K562 (cell line): ENCODE results near the gene USP32. TPM values are rescaled to one million over a fixed set of nuclear protein-coding genes. Genes with fewer than 3 reads are reported as not detected.

Source experiments
- ATF7 ChIP-seq: fragments of 450-650 bp; IDR thresholded peaks from 2 replicates; pipeline ENCODE4 v1.7.1; 2014; ENCODE audit warnings: mild to moderate bottlenecking, moderate library complexity
- C11orf30 ChIP-seq: fragments of 450-650 bp; IDR thresholded peaks from 2 replicates; pipeline ENCODE4 v1.6.1; 2016; ENCODE audit warnings: low read depth, mild to moderate bottlenecking
- CBFA2T3 ChIP-seq: fragments of 450-650 bp; IDR thresholded peaks from 2 replicates; pipeline ENCODE4 v1.6.1; 2017
- ELF1 ChIP-seq: fragments of 200-800 bp; sonication (Bioruptor generic); IDR thresholded peaks from 2 replicates; pipeline ENCODE4 v1.6.1; 2016; ENCODE audit warnings: missing genetic modification characterization, missing compliant biosample characterization
- ETV6 ChIP-seq, 3 experiments: fragments of 150-350 bp in 1 of 3; sonication (generic) in 1 of 3; formaldehyde crosslinking in 1 of 3; IDR thresholded peaks; 2 replicates each; pipeline versions ENCODE4 v1.6.1 to v1.8.0; 2014 to 2022; ENCODE audit warnings: borderline replicate concordance in 2 of 3, low read depth in 2 of 3, antibody characterized with exemption in 1 of 3, low read length in 1 of 3, mild to moderate bottlenecking in 1 of 3, missing genetic modification reagents in 1 of 3
- JUND ChIP-seq, 2 experiments: IDR thresholded peaks; 2 replicates in 1 of 2; 3 replicates in 1 of 2; pipeline ENCODE4 v1.6.1; 2011; ENCODE audit warnings: borderline replicate concordance in 2 of 2, low read depth in 2 of 2, low read length in 2 of 2, improper control_type of control experiment in 1 of 2, missing biosample characterization in 1 of 2, missing genetic modification characterization in 1 of 2, missing genetic modification reagents in 1 of 2
- L3MBTL2 ChIP-seq: fragments of 450-650 bp; IDR thresholded peaks from 2 replicates; pipeline ENCODE4 v1.6.1; 2016; ENCODE audit warnings: mild to moderate bottlenecking, moderate library complexity
- MBD2 ChIP-seq: sonication (generic); IDR thresholded peaks from 2 replicates; pipeline ENCODE4 v1.6.1; 2016; ENCODE audit warnings: low read depth, borderline replicate concordance
- NCOA1 ChIP-seq: fragments of 450-650 bp; IDR thresholded peaks from 2 replicates; pipeline ENCODE4 v1.6.1; 2016; ENCODE audit warnings: low read depth
- PML ChIP-seq: IDR thresholded peaks from 2 replicates; pipeline ENCODE4 v1.6.1; 2012; ENCODE audit warnings: low read length, inconsistent platforms
- POLR2H ChIP-seq: IDR thresholded peaks from 2 replicates; pipeline ENCODE4 v1.6.1; 2016; ENCODE audit warnings: missing genetic modification characterization, low read depth, mild to moderate bottlenecking, control low read depth, missing compliant biosample characterization, moderate library complexity
- PRPF4 ChIP-seq: fragments of 200-400 bp; formaldehyde crosslinking; IDR thresholded peaks from one replicate; pipeline ENCODE4 v1.6.1; 2017; ENCODE audit warnings: low read length, low read depth, mild to moderate bottlenecking; ENCODE audit not compliant: insufficient read depth, poor library complexity, severe bottlenecking
- SIN3A ChIP-seq, 2 experiments: fragments of 150-350 bp in 1 of 2; IDR thresholded peaks; 2 replicates each; pipeline ENCODE4 v1.6.1; 2011 to 2016; ENCODE audit warnings: borderline replicate concordance in 2 of 2, low read depth in 2 of 2, low read length in 2 of 2, mild to moderate bottlenecking in 2 of 2, moderate library complexity in 2 of 2; ENCODE audit not compliant: control insufficient read depth in 1 of 2
- STAT5A ChIP-seq: IDR thresholded peaks from 2 replicates; pipeline ENCODE4 v1.6.1; 2012; ENCODE audit warnings: low read length, inconsistent platforms, borderline replicate concordance
- TGIF2 ChIP-seq: sonication (generic); formaldehyde crosslinking; IDR thresholded peaks from 2 replicates; pipeline ENCODE4 v1.8.1; 2022; ENCODE audit warnings: mild to moderate bottlenecking, missing genetic modification reagents, moderate library complexity
- ZC3H4 ChIP-seq: sonication (generic); formaldehyde crosslinking; IDR thresholded peaks from 2 replicates; pipeline ENCODE4 v1.9.0; 2021; ENCODE audit warnings: missing genetic modification reagents, borderline replicate concordance
- ZKSCAN3 ChIP-seq: fragments of 250-450 bp; sonication (Bioruptor Pico); IDR thresholded peaks from 2 replicates; pipeline ENCODE4 v1.4.0; 2020
- ZNF408 ChIP-seq: fragments of 250-450 bp; sonication (Bioruptor Pico); IDR thresholded peaks from 2 replicates; pipeline ENCODE4 v1.4.0; 2020; ENCODE audit warnings: low read depth, mild to moderate bottlenecking, moderate library complexity
- ZNF444 ChIP-seq: fragments of 250-450 bp; sonication (Bioruptor Pico); IDR thresholded peaks from 2 replicates; pipeline ENCODE4 v1.4.0; 2020; ENCODE audit warnings: mild to moderate bottlenecking, moderate library complexity
- ZNF830 ChIP-seq: fragments of 250-450 bp; sonication (Bioruptor Pico); IDR thresholded peaks from 2 replicates; pipeline ENCODE4 v1.5.0; 2021; ENCODE audit warnings: mild to moderate bottlenecking
- polyA plus RNA-seq, 8 experiments: library from polyadenylated mRNA; depleted of rRNA in 4 of 8; stranded (reverse) in 5 of 8; unstranded in 3 of 8; fragments of >200 nt; fragmentation: Nextera tagmentation in 2 of 8; fragmentation: Illumina TruSeq in 1 of 8; extraction: Ambion mirVana in 2 of 8; extraction: Trizol in 1 of 8; gene quantifications; 2 replicates each; pipeline versions ENCODE4 v1.2.1 to v1.2.3, GENCODE V29; 2011 to 2014; ENCODE audit warnings: inconsistent platforms in 1 of 8, missing spikeins in 1 of 8
- total RNA-seq, 7 experiments: library from RNA; depleted of rRNA in 6 of 7; stranded (reverse); fragments of >200 nt in 6 of 7; fragmentation: Illumina TruSeq in 2 of 7; extraction: Trizol in 2 of 7; gene quantifications; 2 replicates each; pipeline versions ENCODE4 v1.2.1 to v1.2.3, GENCODE V29; 2011 to 2021; ENCODE audit warnings: low replicate concordance in 1 of 7
- TF ChIP-seq, protein P1 (sequence below): sonication (generic); formaldehyde crosslinking; IDR thresholded peaks from 2 replicates; pipeline ENCODE4 v1.8.1; 2023; ENCODE audit warnings: mild to moderate bottlenecking, missing genetic modification reagents, moderate library complexity
- TF ChIP-seq, protein P2 (sequence below): fragments of 450-650 bp; IDR thresholded peaks from 2 replicates; pipeline ENCODE4 v1.6.1; 2016; ENCODE audit warnings: low read depth, mild to moderate bottlenecking, moderate library complexity
- TF ChIP-seq, protein P3 (sequence below): fragments of 250-450 bp; sonication (Bioruptor Pico); IDR thresholded peaks from 2 replicates; pipeline ENCODE4 v1.6.1; 2021; ENCODE audit warnings: mild to moderate bottlenecking
- TF ChIP-seq, protein P4 (sequence below): fragments of 450-650 bp; IDR thresholded peaks from 2 replicates; pipeline ENCODE4 v1.6.1; 2017; ENCODE audit warnings: mild to moderate bottlenecking, moderate library complexity

Gene USP32
- total and polyA plus RNA-seq, 9 of the 15 experiments (the other 6 are each of a cell fraction or from before 2014, with no cell fraction given), result 18.0 to 69.3 (median 47.1) TPM

DNA sequence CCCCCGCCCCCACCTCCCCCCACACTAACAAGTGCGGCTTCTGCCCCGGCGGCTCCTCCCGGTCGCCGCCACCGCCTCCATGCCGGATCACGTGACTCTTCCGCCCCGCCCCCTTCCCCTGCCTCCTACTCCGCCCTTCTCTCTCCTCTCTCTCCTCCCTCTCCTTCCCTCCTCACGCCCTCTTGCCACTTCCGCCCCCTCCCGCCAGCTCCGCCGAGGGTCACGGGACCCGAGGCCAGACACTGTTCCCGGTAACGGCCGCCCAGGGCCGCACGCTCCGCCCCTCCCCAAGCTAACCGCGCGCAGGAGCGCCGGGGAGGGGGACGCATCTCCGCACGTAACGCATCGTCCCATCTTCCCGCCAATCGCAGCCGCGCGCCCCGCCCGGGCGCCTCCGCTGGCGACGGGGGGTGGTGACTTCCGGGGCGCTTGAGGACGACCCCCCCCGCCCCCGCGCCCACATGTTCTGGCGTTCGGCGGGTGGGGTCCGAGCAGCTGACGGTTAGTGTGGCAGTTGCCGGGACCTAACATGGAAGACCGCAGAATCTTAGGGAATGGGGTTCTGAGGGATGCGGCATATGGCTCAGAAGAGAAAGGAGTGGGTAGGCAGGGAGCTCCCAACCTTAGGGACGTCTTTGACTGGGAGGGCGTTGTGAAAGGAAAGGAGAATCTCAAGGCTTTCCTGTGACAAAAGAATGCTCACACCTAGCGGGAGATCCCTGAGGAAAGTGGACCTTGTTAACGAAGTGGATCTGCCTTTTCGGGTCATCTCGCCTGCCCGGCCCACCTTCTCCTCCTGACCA lies at the start of gene USP32 (continued):
- peak; percentile 92 to 96; a peak in 3 of 4 replicates for TF ChIP-seq SIN3A (IDR thresholded peaks at IDR 0.05; ENCODE audit: borderline replicate concordance in 2 of 2, control insufficient read depth in 1 of 2, low read depth in 2 of 2, low read length in 2 of 2)
- TF ChIP-seq, protein P1, sequence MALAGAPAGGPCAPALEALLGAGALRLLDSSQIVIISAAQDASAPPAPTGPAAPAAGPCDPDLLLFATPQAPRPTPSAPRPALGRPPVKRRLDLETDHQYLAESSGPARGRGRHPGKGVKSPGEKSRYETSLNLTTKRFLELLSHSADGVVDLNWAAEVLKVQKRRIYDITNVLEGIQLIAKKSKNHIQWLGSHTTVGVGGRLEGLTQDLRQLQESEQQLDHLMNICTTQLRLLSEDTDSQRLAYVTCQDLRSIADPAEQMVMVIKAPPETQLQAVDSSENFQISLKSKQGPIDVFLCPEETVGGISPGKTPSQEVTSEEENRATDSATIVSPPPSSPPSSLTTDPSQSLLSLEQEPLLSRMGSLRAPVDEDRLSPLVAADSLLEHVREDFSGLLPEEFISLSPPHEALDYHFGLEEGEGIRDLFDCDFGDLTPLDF (CRISPR knock-in tag), result peak; percentile 97
- no peak for TF ChIP-seq PRPF4
- no peak for TF ChIP-seq ZNF408 (CRISPR knock-in tag)
- peak; percentile 40 to 74; a peak in 2 of 4 replicates for TF ChIP-seq ETV6 (IDR thresholded peaks at IDR 0.05; ENCODE audit: borderline replicate concordance in 1 of 2, low read depth in 2 of 2, low read length in 1 of 2)
- no peak for TF ChIP-seq ETV6 (CRISPR knock-in tag; IDR thresholded peaks at IDR 0.05; ENCODE audit: borderline replicate concordance)
- TF ChIP-seq POLR2H, result peak; percentile 85
- 0 out of 2 replicates have a peak, but pooled peaks have one; percentile 11 for TF ChIP-seq ZNF830 (CRISPR knock-in tag)
- TF ChIP-seq ZNF444, result no peak
- peak; percentile 52; the same call in 1 of the 2 replicates for TF ChIP-seq MBD2
- TF ChIP-seq, protein P2, sequence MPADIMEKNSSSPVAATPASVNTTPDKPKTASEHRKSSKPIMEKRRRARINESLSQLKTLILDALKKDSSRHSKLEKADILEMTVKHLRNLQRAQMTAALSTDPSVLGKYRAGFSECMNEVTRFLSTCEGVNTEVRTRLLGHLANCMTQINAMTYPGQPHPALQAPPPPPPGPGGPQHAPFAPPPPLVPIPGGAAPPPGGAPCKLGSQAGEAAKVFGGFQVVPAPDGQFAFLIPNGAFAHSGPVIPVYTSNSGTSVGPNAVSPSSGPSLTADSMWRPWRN, result peak; percentile 56; the same call in 1 of the 2 replicates
- TF ChIP-seq PML, result peak; percentile 74; the same call in 1 of the 2 replicates
- TF ChIP-seq, protein P3, sequence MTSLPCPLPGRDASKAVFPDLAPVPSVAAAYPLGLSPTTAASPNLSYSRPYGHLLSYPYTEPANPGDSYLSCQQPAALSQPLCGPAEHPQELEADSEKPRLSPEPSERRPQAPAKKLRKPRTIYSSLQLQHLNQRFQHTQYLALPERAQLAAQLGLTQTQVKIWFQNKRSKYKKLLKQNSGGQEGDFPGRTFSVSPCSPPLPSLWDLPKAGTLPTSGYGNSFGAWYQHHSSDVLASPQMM (CRISPR knock-in tag), result no peak
- TF ChIP-seq ATF7, result peak; percentile 92
- peak; percentile 64; the same call in 1 of the 2 replicates for TF ChIP-seq TGIF2 (CRISPR knock-in tag)
- peak; percentile 90 for TF ChIP-seq L3MBTL2
- TF ChIP-seq STAT5A, result no peak
- no peak for TF ChIP-seq ZKSCAN3 (CRISPR knock-in tag)
- peak; percentile 29 for TF ChIP-seq C11orf30
- TF ChIP-seq, protein P4, sequence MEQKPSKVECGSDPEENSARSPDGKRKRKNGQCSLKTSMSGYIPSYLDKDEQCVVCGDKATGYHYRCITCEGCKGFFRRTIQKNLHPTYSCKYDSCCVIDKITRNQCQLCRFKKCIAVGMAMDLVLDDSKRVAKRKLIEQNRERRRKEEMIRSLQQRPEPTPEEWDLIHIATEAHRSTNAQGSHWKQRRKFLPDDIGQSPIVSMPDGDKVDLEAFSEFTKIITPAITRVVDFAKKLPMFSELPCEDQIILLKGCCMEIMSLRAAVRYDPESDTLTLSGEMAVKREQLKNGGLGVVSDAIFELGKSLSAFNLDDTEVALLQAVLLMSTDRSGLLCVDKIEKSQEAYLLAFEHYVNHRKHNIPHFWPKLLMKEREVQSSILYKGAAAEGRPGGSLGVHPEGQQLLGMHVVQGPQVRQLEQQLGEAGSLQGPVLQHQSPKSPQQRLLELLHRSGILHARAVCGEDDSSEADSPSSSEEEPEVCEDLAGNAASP, result peak; percentile 98
- peak; percentile 94 for TF ChIP-seq ELF1 (tag)
- peak; percentile 50; the same call in 1 of the 2 replicates for TF ChIP-seq CBFA2T3
- TF ChIP-seq JUND (IDR thresholded peaks at IDR 0.05; ENCODE audit: borderline replicate concordance, low read depth, low read length), result peak; percentile 62
- TF ChIP-seq JUND (tag; IDR thresholded peaks at IDR 0.05; ENCODE audit: borderline replicate concordance, low read depth, low read length), result no peak; the same call in 2 of the 3 replicates
- peak; percentile 89; the same call in 1 of the 2 replicates for TF ChIP-seq NCOA1
- TF ChIP-seq ZC3H4 (CRISPR knock-in tag), result no peak
